NCI-H2171 (cell line): ENCODE data around the gene SMC6.

Source experiments
- DNase-seq: peaks from one replicate; lab custom pipeline; 2025; lab: John Stamatoyannopoulos, UW

SMC6 gene

DNA sequence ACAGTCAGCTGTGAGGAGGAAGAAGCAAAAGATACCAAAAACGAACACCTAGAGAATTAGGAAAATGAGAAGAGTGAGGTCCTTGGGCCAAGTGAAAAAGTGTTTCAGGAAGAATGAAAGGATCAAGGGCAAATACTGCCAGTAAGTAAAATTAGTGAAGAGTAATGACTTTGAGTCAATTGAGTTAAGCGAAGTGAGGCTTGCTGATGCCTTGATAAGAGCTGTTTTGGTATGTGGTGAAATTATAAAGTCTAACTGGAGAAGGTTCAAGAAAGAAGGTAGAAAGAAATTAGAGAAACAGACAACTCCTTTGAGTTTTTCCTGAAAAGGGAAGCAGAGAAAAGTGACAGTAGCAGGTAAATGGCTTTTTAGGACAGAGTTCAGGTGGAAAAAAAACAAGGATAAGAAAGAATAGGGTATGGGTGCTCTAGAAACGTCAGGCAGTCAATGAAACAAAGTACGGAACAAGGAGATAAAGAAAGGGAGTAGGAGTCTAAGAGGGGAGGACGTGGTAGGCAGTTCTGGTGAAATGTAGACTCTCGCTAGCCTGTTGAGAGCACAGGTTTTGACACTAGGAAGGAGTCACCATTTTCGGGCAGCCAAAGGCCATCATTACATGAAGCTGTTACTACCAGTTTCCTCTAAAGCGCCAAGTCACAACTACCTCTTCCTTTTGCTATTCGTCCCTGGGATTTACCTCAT is 42.9 kb downstream of the SMC6 start:
- DNase-seq, result no peak

DNA sequence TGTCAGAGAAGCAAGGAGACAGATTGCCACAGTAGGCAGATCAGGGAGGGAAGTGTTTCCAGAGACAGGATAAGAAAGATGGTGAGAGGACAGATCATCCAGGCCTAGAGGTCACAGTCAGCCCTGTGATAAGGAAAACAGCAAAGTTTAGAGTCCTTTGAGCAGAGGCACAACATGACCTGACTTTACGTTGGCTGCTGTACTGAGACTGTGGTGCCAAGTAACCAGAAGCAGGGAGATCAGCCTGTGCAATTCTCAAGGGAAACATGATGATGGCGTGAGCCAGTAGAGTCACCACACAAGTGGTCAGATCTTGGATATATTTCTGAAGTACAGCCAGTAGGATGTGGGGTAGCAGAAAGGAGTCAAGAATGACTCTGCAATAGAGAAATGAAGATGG is 43.7 kb downstream of the SMC6 start:
- DNase-seq, result no peak

DNA sequence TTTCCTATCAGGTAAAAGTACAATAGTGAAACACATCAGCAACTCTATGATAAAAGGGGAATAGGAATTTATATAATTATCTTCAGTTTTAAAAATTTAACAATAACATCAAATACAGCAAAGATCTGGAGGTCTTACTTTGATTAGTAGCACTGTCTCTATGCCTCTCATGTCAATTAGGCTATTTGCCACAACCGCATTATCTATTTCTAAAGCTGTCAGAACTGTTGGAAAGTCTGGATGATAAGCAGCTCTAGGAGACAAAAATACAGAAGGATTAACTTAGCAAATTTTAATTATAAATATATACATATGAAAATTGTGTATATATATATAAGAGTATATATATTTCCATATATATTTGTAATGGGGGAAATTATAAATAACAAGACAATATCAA is 45.1 kb downstream of the SMC6 start:
- no peak for DNase-seq

DNA sequence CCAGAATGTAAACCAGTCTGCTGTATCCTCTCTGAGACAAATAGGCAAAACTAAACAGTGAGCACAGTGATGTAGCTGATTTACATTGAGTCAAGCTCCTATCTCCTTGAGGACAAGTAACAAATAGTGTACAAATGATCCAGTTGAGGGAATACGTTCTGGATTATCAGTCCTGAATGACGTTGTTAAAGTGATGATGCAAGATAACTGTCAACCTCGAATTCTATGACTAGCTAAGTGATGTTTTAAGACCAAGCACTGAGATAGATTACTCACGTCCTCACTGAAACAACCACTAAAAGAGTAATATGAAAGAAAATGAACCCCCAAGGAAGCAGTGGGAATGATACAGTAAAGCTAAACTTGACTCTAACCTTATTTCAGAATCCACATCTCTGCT is 46.8 kb downstream of the SMC6 start:
- no peak for DNase-seq

DNA sequence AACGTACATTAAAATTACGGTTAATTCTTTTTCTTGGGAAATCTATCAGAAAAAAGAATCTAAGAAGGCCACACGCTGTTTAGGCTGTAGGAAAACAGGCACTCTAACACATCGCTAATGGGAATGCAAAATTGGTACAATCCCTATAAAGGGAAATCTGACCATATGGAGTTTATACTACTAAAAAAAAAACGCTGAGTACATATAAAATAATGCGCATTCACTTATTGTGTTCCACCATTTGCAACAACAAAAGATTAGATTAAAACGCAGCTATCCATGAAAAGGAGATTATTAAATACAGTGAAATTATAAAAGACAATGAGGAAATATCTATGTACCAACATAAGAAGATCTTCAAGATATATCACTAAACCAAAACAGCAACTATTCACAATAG is 62.8 kb downstream of the SMC6 start:
- DNase-seq, result no peak

DNA sequence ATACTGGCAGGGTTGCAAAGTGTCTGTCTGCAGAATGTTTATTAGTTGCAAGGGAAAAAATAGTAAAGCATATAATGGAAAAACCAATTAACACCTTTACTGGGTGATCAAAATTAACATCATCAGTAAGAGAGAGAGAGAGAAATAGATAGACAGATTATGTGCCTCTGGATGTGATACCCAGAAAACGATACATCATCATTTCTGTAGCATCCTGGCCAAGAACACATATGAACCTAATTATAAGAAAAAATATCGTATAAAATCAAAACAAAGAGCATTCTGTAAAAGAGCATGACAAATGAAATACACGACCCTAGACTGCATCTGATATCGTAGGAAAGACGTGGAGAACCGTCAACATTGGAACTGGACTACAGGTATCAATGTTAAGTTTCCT is 64.6 kb downstream of the SMC6 start:
- no peak for DNase-seq

DNA sequence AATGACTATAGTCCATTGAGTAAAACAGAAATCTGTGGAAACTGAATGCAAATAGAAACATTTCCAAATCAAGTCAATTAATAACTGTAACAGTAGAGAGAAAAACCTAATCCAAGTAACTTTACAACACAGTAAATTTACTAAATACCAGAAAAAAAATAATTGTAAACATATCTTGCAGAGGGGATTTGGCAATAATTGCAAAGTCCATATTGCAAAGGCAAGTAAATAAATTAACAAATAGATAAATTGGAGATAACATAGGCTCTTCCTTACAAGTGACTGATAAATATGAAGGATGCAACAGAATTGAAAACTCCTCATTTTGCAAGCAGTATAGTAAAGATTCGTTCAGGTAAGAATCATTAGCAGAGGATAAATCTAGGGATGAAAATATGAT is 65.0 kb downstream of the SMC6 start:
- DNase-seq, result no peak

DNA sequence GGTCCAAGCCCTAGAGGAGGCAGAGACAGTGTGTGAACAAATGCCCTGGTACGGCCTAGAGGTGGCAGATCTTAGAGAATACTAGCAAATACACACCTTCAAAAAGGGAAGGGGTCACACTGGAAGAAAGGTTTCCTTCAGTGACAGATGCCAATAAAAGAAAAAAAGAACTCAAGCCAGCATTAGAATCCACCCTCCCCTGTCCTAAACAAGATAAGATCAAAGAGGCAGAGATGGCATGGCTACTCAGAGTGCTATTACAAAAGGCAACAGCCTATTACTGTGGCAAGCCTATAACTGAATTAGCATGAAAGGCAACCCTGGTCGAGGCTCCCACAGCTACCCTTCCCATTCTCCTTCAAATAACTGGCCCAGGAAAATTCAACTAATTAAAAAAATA is 69.6 kb downstream of the SMC6 start:
- DNase-seq, result no peak

DNA sequence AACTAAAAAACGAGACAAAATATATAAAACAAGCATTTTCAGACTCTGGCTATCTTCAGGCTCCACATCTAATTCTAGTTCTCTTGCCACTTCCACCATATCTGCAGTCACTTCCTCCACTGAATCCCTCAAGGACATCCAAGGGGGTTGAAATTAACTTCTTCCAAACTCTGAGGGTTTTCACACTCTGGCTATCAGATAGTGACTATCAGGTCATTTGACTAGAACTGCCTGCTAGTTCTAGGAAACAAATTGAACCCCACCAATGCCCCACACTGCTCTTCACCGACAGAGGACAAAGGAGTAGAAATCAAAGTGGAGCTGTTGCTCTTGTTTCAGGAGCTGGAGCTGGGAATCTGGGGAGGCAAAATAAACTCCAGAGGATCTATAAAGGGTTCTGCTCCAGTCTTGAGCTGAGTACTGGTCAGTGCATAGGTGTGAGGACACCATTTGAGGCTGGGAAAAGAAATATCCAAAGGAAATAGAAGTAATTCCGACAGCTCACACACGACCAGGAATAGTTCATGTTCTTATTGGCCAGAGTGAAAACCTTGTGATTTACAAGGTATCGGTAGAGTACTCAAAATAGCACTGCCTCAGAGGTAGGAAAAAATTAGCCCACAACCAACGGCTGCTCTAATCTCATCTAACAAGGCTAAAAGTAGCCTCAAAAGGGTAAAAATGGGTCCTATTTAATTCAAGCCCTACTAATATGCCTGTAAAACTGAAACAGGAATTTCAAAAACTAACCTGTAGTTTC is 71.3 kb downstream of the SMC6 start:
- no peak for DNase-seq

DNA sequence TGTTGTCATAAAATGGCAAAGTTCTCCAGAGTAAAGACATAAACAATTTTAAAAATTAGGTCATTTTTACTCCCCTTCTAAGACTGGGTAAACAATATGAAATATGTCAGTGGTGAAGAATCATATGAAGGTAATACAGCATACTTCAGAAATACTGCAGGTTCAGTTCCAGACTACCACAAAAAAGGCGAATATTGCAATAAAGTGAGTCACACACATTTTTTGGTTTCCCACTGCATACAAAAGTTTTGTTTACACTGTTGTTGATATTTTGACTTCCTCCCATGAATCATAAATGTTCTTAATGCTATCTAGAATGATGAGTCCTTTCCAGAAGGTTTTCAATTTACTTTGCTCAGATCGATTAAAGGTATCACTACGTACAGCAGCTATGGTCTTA is 73.5 kb downstream of the SMC6 start:
- no peak for DNase-seq

DNA sequence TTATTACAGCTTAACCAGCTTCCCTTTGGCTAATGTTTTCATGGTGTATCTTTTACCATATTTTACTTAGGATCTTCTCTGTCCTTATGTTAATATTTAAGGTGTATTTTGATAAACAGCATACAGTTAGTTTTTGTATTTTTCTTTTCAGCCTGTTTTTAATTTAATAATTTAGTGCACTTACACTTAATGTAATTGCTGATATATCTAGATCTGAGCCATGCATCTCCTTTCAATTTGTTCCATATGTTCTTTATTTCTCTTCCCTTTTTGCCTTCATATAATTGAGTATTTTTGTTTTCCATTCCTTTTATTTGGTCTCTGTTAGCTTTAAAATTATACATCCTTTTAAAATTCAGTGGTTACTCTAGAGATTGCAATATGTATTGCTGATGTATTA is 78.8 kb downstream of the SMC6 start:
- no peak for DNase-seq

DNA sequence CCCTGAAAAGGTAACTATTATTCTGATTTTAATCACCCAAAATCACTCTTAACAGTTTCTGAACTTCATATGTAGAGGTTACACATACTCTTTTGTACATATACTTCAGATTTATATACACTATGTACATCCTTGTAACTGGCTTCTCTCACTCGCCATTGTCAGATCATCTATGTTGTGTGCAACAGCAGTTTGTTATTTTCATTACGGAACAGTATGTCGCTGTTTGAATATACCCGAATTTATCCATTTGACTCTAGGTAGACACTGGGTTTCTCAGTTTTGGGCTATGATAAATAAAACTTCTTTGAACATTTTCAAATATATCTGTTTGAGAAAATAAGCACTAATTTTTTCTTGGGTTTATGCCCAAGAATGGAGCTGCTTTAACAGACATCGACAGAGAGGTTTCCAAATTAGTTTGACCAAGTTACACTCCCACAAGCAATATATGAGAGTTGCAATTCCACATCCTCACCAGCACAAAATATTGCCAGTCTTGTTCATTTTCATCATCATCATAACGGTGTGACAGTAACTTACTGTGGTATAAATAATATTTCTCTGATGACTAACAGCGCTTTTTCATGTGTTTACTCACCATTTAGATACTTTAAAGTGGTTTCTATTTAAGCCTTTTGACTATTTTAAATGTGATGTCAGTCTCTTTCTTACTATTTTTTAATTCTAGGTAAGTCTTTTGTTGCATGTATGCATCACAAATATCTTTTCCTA is 80.9 kb downstream of the SMC6 start:
- DNase-seq, result no peak

DNA sequence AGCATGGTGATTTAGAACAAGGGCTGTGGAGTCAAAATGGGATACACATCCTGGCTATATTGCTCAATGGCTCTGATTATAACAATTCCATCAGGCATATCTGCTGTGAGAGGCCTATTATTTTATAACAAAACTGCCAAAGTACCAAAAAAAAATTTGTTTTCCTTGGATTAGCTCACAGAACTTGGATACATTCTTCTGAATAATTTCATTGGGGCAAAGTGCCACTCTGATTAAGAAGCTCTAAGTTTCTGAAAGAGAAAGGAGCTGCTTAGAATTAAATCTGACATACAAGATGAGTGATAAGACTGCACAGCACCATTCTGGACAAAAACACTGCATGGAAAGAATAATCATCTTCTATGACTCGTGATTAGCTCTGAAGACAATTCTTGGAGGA is 85.7 kb downstream of the SMC6 start:
- no peak for DNase-seq

DNA sequence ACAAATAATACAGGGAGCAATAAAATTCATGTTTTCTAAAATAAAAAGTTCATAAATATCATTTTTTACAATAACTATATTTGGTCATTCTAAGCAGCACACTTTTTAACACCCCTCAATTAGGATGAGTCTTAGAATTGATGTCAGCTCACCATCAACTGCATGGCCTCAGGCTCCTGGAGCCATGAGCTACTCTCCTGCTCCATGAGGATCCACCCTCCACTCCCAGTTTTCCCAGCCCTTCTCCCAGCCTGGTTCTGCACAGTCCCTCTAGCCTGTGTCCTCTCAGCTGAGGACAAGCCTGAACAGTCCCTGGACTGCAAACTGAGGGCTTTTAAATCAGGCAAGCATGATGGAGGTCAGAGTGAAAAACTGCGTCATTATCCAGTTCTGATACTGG is 89.1 kb downstream of the SMC6 start:
- DNase-seq, result no peak

DNA sequence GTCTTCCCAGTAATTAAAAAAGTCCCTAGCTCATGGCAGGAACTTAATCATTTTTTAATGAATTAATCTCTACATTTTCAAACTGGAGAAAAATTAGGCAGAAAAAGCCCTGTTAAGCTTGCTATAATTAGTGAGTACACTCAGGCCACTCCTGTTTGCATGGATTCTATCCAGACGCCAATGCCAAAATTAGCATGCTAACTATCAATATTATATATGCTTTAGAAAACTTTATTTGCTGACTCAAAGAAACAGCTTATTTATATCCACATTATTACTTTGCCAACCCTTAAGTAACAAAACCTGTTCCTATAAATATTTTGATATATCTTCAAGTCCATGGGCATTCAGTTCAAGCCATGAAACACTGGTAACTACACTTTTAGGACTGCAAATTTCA is 90.9 kb downstream of the SMC6 start:
- no peak for DNase-seq

DNA sequence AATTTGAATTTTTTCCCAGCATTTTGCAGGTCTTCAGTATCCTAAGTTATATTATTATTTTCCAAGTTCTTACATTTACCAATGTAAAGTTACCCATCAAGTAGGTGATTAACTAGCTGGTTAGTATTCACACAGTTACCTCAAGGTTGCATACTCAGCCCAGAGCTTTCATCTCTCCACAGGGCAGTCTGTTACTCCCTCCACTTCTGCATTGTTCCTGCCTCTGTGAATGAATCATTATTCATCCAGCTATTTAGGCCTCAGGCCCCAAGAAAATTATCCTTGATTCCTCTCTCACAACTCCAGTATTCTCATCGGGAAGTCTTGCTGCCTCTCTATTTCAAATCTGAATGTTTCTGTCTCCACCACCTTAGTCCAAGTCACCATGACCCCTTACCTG is 92.2 kb downstream of the SMC6 start:
- DNase-seq, result no peak

DNA sequence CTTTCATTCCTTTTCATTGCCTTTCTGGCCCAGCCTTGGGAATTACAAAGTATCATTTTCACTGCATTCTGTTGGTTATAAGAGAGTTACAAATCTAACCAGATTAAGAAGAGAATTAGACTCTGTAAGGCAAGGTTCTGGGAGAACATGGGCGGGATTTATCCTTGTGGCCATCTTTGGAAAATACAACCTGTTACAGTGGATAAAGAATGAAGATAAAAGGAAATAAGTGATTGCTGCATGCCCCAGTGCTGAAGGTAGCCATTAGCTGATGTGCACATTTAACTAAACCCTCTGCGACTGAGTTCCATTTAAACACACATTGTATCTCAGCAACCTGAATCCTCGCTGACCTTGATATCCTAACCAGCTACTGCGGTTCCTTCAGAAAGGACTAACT is 93.4 kb downstream of the SMC6 start:
- no peak for DNase-seq

DNA sequence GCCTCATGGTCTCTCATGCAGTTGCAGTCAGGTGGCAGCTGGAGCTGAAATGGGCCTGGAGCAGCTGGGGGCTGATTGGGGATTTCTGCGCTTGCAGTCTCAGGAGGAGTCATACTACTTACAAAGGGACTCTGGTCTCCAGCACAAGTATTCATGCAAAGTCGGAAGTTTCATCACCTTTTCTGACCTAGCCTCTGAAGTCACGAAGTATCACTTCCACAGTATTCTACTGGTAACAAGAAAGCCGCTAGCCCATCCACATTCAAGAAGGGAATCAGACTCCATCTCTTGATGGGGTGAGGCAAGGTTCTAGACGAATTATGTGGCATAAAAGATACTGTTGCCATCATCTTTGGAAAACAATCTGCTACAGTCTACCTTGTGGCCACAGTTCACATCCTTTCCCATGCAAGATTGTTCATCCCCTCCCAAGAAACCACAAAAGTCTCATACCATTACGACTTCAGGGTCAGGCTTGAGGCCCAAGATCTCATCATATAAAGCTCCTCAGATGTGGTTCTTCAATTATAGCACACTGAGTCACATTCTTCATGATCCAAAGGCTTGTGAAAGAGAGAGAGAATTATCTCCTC is 95.3 kb downstream of the SMC6 start:
- no peak for DNase-seq

DNA sequence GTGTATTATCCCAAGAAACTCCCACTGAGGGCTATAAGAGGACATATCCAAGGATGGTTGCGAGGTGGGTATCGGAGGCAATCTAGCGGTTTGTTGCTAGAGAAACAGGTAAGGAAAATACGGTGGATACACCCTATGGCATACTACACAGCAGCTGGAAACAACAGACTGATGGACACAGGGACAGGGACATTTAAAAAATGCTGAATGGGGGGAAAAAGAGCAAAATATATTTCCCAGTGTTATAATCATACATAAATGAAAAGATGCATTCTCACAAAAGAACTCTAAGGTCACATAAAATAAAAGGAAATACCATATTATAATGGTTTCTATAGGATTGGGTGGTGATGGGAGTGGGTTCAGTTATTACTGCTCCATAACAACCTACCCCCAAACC is 95.9 kb downstream of the SMC6 start:
- no peak for DNase-seq

DNA sequence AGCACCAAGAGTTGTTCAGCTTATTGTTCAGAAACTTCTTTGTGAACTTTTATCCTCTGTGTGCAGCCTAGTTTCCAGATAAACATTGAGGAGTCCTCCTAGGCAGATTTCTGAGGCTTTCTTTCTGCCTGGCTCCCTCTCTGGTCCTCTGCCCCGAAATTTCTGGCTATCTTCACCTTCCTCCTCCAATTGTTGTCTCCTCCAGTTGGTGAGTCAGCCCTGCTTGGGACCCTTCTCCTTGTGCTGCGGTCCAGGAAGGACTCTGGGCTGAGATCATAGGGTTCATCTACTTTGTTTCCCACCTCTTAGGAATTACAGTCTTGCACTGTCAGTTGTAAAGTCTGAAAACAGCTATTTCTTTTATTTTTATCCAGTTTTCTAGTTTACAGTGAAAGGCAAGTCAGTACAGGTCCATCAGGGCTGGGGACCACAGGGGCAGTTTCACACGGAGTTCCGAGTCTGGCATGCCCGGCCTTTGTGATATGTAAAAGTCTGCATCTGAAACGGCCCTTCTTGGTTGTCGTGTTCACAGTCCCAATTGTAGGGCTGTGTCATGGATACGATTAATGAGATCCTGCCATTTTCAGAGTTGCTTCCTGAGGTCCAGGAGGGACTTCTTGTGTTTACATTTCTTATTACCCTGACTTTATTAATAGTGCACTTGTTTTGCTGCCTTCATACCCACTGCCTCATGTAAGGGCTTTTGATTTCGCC is 100.8 kb downstream of the SMC6 start:
- DNase-seq, result no peak

DNA sequence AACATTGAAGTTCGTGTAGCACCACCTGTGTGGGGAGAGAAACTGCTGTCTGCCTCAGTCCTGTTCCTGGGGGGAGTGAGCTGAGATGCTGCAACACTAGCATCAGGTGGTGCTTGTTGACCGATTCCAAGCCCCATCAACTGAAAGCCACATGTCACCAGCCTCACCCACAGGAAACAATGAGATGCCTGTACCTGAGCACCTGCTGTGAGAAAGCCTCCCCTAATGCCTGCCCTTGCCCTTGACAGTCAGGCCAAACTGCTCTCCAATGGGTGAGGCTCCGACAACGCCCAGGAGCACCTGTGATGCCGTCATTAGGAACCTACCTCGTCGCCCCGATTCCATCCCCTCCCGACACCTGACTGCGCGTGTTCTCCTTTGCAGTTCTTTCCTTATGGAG is 104.6 kb downstream of the SMC6 start:
- no peak for DNase-seq

DNA sequence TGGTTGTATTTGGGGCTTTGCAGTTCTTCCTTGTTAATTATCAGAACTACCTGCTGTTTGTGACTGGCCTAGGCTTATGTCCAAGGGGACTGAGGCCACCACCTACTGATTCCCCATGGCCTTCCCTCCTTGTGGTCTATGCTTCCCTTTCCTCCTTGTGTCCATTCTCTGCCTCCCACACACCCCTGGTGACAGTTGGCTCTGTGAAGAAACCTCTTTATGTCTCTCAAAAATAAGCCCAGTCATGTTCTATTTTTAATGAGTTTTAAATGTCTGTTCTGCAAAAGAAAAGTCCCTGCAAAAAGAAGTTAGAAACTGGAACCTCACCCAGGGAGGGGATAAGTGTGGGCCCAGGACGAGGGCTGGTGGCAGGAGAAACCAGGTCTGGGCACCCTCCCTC is 105.0 kb downstream of the SMC6 start:
- no peak for DNase-seq
